Ovary (tissue), 9 donors: ENCODE data around the gene SLC12A2. TPM values are rescaled to one million over a fixed set of nuclear protein-coding genes. Genes with fewer than 3 reads are reported as not detected.

Experiments used
- DNase-seq, 5 donors: peaks; one replicate each; pipeline ENCODE4 v3.0.0-alpha.2; 2019 to 2020
- H3K27ac ChIP-seq, 2 donors: fragments of 200-600 bp; one replicate each; pipeline versions ENCODE4 v1.5.1 to v1.8.0; 2019 to 2022
- H3K27me3 ChIP-seq: fragments of 200-600 bp; one replicate; pipeline ENCODE4 v1.8.0; 2022
- H3K36me3 ChIP-seq: fragments of 200-600 bp; sonication (generic); one replicate; pipeline ENCODE4 v1.5.1; 2019
- H3K4me1 ChIP-seq: one replicate; pipeline ENCODE4 v1.8.1; 2013; ENCODE audit warnings: mild to moderate bottlenecking, moderate library complexity; ENCODE audit not compliant: insufficient read depth
- H3K4me3 ChIP-seq: fragments of 200-600 bp; sonication (generic); one replicate; pipeline ENCODE4 v1.5.1; 2017
- H3K9me3 ChIP-seq, 2 donors: fragments of 200-600 bp in 1 of 2; sonication (generic) in 1 of 2; one replicate each; pipeline versions ENCODE4 v1.5.1 to v1.8.1; 2013 to 2019; ENCODE audit warnings: mild to moderate bottlenecking in 1 of 2, moderate library complexity in 1 of 2
- EP300 ChIP-seq: sonication (generic); formaldehyde crosslinking; IDR thresholded peaks from one replicate; pipeline ENCODE4 v1.6.1; 2017; ENCODE audit warnings: antibody characterized with exemption
- POLR2A ChIP-seq: fragments of 450-650 bp; IDR thresholded peaks from one replicate; pipeline ENCODE4 v1.6.1; 2017; ENCODE audit warnings: antibody characterized with exemption, mild to moderate bottlenecking, moderate library complexity
- WGBS, 3 donors: extraction: QIAGEN DNeasy Blood & Tissue Kit in 1 of 3; methylation state at CpG; one replicate each; pipeline versions ENCODE4 v1.1.5 to v1.1.7; 2013 to 2017; 5-methylcytosine and 5-hydroxymethylcytosine counted together
- intact Hi-C, 4 donors: fragments of 100-400 bp; cut with DNase I; formaldehyde crosslinking; loops; one replicate each; pipeline versions ENCODE4 v1.11.0 to v1.15.1; 2022 to 2023
- polyA plus RNA-seq, 2 donors: library from polyadenylated mRNA; stranded (reverse); fragments of 200-250 nt in 1 of 2; fragments of 350-450 nt in 1 of 2; fragmentation: Illumina TruSeq in 1 of 2; extraction: RNeasy Lipid Tissue Mini Kit (QIAGEN cat#74804) in 1 of 2; gene quantifications; one replicate each; pipeline ENCODE4 v1.2.3, GENCODE V29; 2013 to 2014
- total RNA-seq, 7 donors: library from RNA; depleted of rRNA in 2 of 7; stranded (reverse); fragments of >200 nt in 2 of 7; fragmentation: NEBNext Ultra II Directional in 3 of 7; extraction: Animal tissue kit (Norgen Biotek cat#: 25700) in 3 of 7; gene quantifications; one replicate each; pipeline versions ENCODE4 v1.1.0 to v1.2.4, GENCODE V29; 2016 to 2023
- TF ChIP-seq, protein P1 (sequence below), 3 donors: fragments of 450-650 bp in 2 of 3; fragments of 200-600 bp in 1 of 3; IDR thresholded peaks; one replicate each; pipeline versions ENCODE4 v1.5.1 to v1.8.0; 2016 to 2022; ENCODE audit warnings: antibody characterized with exemption in 3 of 3, mild to moderate bottlenecking in 1 of 3
- donor health status: DM: no; HTN: no; CAD: no; lungs with moderate emphysema.
- donor health status: DM: no; HTN: no; CAD: no.
- donor health status: Bipolar disorder and iron deficiency.
- donor health status: DM: yes; HTN: yes; CAD: no.
- donor health status: DM: no; HTN: no; CAD: no.
- donor health status: DM: yes; HTN: yes; CAD: no.

Gene SLC12A2
- total and polyA plus RNA-seq, 9 donors: 7.0 to 31.6 (median 20.5) TPM

DNA sequence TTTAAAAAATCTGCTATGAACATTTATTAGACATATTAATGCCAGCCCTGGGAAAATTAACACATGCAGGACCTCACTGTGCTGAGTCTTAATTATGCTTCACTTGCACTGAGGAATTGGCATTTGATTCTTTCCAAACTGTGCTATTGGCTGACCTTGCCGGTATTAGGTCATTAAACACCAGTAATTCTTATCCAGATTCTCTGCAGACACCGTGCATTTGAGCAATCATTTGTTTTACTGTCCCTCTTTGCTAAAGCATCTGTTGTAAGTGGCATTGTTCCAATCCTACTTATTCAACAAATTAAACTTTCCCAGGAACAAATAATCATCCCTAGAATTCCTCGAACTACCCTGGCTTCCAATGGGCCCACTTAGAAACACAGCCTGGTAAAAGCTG is 145.0 kb downstream of the SLC12A2 start:
- TF ChIP-seq, protein P1, sequence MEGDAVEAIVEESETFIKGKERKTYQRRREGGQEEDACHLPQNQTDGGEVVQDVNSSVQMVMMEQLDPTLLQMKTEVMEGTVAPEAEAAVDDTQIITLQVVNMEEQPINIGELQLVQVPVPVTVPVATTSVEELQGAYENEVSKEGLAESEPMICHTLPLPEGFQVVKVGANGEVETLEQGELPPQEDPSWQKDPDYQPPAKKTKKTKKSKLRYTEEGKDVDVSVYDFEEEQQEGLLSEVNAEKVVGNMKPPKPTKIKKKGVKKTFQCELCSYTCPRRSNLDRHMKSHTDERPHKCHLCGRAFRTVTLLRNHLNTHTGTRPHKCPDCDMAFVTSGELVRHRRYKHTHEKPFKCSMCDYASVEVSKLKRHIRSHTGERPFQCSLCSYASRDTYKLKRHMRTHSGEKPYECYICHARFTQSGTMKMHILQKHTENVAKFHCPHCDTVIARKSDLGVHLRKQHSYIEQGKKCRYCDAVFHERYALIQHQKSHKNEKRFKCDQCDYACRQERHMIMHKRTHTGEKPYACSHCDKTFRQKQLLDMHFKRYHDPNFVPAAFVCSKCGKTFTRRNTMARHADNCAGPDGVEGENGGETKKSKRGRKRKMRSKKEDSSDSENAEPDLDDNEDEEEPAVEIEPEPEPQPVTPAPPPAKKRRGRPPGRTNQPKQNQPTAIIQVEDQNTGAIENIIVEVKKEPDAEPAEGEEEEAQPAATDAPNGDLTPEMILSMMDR (IDR thresholded peaks at IDR 0.05): no peak
- TF ChIP-seq EP300: no peak
- Histone ChIP-seq H3K36me3 (no peaks in the 10 kb centered on the region), H3K4me1 (peaks cover 2% of the 10 kb centered on the region), H3K9me3 (no peaks in the 10 kb centered on the region), H3K27me3 (no peaks in the 10 kb centered on the region), H3K4me3 (no peak overlapping the region), H3K27ac (no peak overlapping the region)
- intact Hi-C loops: no loop called here
- 6 to 14% (median 7%) methylated on average over 3 of the region's 3 CpGs for WGBS, 3 donors
- DNase-seq: no peak

DNA sequence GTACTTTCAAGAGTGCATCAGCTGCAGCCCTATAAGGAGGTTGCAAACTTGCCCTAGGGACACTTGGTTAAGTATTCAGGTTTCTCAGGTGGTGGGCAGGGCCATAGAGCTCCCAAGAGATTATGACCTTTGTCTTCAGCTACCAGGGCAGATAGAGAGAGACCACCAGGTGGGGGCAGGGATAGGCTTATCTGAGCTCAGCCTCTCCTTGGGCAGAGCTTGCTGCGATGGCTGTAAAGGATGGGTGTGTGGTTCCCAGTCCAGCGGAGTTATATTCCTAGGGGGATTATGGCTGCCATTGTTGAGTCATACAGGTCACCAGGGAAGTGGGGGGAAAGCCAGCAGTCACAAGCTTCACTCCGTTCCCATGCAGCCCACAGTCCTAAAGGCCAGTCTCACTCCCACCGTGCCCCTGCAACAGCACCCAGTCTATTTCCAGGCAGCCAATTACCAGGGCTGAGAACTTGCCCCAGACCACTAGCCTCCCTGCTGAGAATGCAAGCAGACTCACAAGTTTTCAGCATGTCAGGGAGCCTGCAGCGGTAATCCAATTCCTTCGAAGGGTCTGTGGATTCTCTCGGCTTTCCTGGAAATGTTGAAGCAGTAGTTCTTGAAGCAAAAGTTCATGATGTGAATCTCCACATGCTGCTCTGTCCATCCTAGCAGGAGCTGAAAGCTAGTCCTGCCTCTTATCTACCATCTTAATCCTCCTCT is 151.5 kb downstream of the SLC12A2 start:
- intact Hi-C loops: no loop called here
- DNase-seq: no peak
- H3K4me3 ChIP-seq: no peak overlapping the region
- TF ChIP-seq EP300: no peak
- TF ChIP-seq, protein P1 (IDR thresholded peaks at IDR 0.05): no peak
- TF ChIP-seq POLR2A: no peak
- no peaks in the 10 kb centered on the region for H3K27me3 ChIP-seq
- no peaks in the 10 kb centered on the region for H3K36me3 ChIP-seq
- H3K27ac ChIP-seq: no peak overlapping the region
- H3K9me3 ChIP-seq: no peaks in the 10 kb centered on the region
- WGBS, 3 donors: 95 to 97% (median 96%) methylated on average over 7 of the region's 7 CpGs
- peaks cover 2% of the 10 kb centered on the region for H3K4me1 ChIP-seq

DNA sequence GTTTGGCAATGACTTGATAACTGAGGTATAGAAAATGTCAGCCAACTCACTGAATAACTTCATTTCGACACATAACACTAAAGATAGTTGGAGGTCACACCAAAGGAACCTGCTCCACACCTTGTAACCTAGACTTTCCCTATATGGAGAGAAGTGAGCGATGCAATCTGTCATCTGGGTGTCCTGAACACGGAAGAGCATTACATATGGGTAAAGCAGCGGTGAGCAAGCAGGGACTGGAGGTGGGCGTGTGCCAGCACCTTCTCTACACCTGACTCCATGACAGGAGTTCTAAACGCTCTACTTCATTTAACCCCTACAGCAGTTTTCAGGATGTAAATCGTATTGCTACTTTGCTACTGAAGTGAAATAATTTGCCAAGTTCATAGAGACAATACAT is 152.8 kb downstream of the SLC12A2 start:
- Histone ChIP-seq H3K9me3 (no peaks in the 10 kb centered on the region), H3K27ac (no peak overlapping the region), H3K4me1 (peaks cover 2% of the 10 kb centered on the region), H3K4me3 (no peak overlapping the region), H3K27me3 (no peaks in the 10 kb centered on the region), H3K36me3 (no peaks in the 10 kb centered on the region)
- TF ChIP-seq POLR2A: no peak
- TF ChIP-seq, protein P1 (IDR thresholded peaks at IDR 0.05): no peak
- TF ChIP-seq EP300: no peak
- intact Hi-C loops: no loop called here
- 88 to 93% (median 91%) methylated on average over 7 of the region's 7 CpGs for WGBS, 3 donors
- no peak for DNase-seq

DNA sequence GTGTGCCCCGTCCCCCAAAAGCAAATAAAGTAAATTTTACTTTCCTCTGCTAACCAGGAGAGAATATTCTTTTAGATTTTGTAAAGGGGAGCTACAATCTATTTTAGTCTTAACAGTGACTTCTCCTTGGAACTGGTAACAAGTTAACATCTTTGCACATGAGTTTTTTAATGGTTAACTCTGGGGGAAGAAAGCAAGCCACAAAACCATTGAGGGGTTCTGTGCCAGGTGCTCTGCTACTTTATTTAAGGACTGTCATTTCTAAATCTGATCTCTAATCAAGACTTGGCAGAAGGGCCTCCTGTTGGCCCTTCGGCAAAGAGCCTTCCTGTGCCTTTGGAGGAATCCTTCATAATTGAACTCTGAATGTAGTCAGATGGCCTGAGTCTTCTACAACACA is 153.4 kb downstream of the SLC12A2 start:
- intact Hi-C loops: no loop called here

More for the DNA sequence above, 153.4 kb downstream of the SLC12A2 start:
- Histone ChIP-seq H3K4me1 (peaks cover 2% of the 10 kb centered on the region), H3K27me3 (no peaks in the 10 kb centered on the region), H3K36me3 (no peaks in the 10 kb centered on the region), H3K4me3 (no peak overlapping the region), H3K27ac (no peak overlapping the region), H3K9me3 (no peaks in the 10 kb centered on the region)
- WGBS, 3 donors: 76 to 82% (median 82%) methylated on average over 2 of the region's 2 CpGs
- TF ChIP-seq, protein P1 (IDR thresholded peaks at IDR 0.05): no peak
- TF ChIP-seq EP300 (no peak), POLR2A (no peak)
- DNase-seq: no peak
